Measurements from ENCODE around the gene CWF19L1. TPM values are rescaled to one million over a fixed set of nuclear protein-coding genes. Genes with fewer than 3 reads are reported as not detected.
"Not testable (repeated sequence)": the region's sequence is repeated elsewhere in the genome, so short reads cannot be mapped to it uniquely, and the experiment has no call there.

CWF19L1 gene
- 19.7 TPM for polyA plus RNA-seq (2013, experiment 1 of 2; ENCODE audit: insufficient read length)
- 19.4 TPM for polyA plus RNA-seq (2013, experiment 2 of 2; ENCODE audit: insufficient read length)

DNA sequence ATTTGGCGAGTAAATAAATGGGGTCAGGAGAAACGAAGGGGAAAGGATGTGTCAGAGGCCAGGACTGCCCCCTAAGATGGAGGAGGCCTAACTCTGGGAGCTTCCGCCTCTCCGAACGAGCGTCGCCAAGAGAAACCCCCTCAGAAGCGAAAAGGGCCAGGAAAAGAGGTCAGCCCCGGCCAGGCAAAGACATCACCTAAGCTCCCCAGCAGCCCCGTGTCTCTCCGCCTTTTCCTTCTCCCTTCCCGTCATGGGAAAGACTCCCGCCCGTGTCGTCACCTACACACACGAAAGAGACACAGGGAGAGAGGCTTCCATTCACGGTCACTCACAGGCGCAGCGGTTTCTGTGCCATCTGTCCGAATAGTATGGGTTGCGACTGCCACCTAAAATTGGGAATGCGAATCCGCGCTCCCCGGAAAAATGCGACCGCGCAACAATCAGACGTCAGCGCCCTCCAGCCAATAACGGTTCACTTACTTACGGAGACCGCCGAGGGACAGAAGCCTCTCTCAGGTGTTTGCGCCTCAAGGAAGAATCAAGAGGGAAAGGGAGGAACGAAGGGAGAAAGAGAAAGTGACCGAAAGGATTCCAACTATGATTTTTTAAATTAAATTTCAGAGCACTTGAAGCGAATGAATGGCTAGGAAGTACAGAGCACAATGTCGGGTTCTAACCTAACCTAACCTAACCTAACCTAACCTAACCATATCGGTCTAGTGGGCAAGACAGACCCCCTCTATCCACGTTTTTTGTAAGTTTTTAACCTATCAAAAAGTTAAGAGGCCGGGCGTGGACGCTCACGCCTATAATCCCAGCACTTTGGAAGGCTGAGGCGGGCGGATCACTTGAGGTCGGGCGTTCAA is at the start of gene CWF19L1:
Gene CWF19L1 (minus strand): TSS at position 400 of the 866 bp plus-strand sequence. CDS start 45 bp downstream, at position 355.
- DNase-seq = peak; percentile 88

DNA sequence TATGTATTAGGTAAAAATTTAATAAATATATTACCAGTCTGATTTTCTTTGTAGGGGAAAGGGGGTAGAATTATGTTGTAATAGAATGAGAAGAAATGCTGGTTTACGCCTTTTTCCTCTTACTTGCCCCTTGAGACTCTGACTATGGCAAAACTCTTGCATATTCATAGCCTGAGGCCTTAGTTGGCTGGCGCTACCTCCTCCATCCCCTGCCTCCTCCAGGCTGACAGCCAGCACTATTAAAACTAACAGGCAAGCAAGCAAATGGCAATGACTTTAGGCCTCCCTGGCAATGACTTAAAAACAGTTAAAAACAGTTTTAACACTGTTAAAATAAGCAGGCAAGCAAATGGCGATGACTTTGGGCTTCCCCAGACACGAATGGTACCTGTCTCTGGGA is 48.2 kb upstream of the CWF19L1 start:
- no peak for DNase-seq

DNA sequence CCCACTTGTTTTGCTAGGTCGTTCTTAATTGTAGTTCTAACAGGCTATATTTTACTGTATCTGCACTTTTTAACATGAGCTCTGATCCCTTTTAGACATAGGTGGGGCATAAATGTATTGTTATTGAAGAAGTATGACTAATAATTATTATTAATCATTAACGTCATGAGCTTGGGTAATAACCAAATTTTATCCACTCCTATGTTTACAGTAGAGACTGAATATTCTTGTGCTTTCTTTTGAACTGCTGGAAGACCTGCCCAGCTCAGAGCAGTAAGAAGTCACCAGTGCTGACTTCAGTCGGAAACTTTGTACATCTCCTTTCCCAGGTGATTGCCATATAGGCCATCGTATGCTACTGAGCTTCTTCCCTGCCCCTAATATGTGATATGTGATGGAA is 43.9 kb upstream of the CWF19L1 start:
- DNase-seq = no peak

DNA sequence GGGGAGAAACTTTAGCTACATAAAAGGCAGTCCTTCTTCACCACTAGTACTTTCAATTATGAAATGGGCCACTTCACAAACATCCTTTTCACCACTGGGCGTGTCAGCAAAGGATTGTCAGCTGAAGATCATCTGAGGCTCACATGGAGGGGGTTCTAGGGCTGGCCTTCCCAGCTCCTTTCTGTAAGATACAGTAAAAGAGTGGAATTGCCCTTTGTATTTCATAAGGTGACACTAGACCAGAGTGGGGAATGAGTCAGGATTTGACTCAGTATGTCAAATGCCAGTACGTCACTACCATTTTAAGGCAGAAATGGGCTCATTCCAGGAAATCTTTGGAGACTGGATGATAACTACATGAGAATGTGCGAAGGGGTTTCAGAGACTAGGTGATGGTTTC is 40.2 kb upstream of the CWF19L1 start:
- no peak for DNase-seq

DNA sequence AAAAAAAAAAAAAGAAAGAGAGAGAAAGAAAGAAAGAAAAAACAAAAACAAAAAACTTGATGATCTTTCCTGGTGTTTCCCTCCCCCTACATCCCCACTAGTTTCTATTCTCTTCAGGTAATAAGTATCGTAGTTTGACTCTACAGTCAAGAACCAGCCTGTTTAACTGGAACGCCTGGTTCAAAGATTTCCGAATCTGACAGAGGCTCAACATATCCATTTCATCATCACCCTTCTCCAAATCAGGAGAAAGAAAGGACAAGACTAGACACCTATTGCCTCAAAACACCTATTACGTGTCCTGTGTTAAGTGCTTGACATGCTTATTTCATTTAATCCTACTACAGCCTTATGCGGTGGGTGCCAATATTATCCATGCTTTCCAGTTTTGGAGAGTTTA is 39.4 kb upstream of the CWF19L1 start:
- DNase-seq = no peak

DNA sequence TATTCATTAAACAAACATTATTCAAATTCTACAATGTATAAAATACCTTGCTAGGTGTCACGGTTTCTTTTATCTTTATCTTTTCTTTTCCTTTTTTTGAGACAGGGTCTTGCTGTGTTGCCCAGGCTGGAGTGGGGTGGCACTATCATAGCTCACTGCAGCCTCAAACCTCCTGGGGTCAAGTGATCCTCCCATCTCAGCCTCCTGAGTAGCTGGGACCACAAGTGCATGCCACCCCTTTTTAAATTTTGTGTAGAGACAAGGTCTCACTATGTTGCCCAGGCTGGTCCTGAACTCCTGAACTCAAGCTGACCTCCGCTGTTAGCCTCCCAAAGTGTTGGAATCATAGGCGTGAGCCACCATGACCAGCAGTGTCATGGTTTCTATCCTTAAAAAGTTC is 37.0 kb upstream of the CWF19L1 start:
- no peak for DNase-seq

DNA sequence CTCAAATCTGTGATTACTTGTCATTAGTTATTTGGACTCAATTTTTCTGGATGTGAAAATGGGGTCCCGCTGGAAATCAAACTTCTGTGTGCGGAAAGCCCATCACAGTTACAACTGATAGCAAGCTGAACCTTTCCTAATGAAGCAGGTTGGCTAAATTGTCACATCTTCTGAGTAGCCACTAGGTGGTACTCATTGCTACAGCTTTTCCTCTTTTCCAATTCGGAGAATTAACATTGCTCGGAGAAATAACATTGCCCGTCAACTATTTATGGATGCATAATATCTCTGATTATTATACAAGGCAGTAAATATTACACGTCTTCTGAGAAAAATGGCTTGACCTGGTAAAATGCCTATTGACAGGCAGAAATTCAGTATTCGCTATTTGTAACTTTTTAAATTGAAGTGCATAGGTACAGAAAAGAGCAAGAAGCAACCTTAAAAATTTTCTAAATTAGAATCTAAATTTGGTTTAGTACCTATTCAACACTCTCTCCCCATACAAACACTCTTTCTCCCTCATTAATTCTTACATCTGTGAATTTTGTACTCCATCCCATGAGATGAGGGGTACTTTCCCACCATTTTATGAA is 36.4 kb upstream of the CWF19L1 start:
- DNase-seq = peak; percentile 18

DNA sequence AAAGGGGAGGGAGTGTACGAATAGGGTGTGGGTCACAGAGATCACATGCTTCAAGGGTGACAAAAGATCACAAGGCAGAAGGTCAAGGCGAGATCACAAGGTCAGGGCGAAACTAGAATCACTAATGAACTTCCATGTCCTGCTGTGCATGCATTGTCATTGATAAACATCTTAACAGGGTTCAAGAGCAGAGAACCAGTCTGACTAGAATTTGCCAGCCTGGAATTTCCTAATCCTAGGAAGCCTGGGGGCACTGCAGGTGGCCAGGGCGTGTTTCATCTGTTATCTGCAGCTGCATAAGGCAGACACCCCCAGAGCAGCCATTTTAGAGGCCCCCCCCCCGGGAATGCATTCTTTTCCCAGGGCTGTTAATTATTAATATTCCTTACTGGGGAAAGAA is 33.7 kb upstream of the CWF19L1 start:
- not testable (repeated sequence) for DNase-seq

DNA sequence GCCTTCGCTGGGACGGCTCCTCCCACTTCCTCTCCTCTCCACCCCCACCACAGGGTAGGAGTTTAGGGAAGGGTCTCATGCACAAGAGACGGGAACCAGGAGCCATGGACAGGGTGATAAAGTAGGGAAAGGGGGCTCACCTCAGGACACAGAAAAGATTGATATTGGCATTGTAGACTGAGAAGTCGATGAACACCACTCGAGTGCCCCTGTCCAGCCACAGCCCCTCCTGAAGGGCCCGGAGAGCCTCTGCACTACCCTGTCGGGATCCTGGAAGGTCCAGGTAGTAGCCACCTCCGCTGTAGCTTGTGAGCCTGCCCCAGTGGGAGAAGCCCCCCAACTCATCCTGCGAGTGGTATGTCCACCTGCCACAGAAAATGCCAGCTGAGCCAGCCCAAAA is 29.8 kb upstream of the CWF19L1 start:
- no peak for DNase-seq

DNA sequence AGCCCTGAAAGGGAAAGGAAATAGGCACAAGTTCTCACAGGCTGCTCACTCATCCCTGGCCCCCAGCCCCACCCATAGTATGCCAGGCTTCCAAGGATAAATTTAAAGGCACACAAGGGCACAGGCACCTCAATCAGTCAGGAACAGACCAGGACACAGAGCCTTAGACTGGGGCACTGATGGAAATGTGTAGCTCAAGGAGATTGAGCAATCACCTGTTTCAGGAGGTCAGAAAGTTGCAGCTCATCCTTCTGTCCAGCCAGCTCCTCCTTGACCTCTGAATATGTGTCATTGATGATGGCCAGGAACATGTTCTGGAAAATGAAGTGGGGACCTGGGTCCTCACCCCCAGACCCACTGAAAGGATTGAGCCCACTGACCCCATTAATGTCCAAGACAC is 25.6 kb upstream of the CWF19L1 start:
- DNase-seq = no peak

DNA sequence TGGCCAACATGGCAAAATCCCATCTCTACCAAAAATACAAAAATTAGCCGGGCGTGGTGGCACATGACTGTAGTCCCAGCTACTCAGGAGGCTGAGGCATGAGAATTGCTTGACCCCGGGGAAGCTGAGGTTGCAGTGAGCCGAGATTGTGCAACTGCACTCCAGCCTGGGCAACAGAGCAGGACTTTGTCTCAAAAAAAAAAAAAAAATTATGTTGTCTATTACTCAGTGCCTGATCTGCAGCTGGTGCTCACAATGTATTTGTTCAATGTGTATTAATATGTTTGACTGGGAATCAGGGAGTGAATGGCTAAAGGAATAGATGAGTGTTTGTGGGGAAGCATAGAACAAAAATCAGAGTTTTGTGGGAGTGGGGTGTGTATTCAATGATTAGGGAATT is 24.9 kb upstream of the CWF19L1 start:
- not testable (repeated sequence) for DNase-seq

DNA sequence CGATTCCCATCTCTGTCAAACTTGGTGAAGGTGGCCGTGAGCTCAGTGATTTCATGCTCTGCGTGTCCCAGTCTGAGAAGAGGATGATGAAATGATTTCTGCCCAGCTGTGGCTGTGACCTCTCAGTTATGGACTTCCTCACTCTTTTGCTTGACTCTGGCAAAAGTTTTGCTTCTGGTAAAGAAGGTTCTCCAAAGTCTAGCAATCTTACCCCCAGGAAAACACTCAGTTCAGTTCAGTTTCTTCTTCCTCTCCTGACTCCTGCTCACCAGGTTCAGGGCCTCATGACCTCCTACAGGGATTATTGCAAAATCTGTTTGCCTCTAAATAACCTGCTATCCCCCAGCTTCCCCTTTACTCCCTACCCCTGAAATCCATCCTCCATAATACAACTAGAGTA is 23.9 kb upstream of the CWF19L1 start:
- DNase-seq = no peak

DNA sequence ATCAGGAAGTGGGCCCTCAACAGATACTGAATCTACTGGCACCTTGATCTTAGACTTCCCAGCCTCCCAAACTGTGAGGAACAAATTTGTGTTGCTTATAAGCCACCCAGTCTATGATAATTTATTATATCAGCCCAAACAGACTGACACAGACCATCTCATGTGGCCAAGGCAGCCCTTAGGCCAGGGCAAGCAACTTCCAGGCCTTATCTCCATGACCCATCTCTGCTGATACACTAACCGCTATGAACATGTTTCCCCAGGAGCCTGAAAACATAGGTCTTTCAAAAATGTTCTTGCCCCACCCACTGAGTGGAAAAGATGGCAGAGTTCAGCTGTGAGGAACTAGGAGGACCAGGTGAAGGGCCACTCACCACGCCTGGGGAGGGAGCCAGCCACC is 22.2 kb upstream of the CWF19L1 start:
- no peak for DNase-seq

DNA sequence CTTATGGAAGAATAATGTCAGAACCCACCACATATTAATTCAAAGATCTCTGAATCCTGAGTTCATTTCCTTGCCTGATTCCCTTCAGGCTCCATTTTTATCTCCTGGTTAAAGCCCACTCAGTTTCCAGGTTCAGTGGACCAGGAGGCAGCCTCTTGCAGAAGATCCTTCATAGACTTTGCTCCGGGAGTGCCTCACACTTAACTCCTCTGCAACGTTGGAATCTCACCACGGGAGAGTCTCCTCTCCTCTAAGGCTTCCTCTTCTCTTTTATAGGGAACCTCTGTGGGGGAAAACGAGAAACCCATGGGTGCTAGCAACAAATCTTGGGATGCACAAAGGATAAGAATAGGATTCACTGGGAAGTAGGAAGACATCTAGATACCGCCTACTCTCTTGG is 20.8 kb upstream of the CWF19L1 start:
- DNase-seq = no peak

DNA sequence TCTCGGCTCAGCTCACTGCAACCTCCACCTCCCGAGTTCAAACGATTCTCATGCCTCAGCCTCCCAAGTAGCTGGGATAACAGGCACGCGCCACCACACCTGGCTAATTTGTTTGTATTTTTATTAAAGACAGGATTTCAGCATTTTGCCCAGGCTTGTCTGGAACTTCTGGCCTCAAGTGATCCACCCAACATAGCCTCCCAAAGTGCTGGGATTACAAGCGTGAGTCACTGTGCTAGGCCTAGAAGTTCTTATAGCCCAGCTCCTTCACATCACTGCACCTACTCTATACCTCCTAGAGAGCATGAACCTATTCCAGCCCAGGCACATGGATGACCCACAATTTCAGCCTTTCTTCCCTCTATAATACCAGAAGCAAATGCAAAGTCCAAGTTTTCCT is 20.3 kb upstream of the CWF19L1 start:
- no peak for DNase-seq

DNA sequence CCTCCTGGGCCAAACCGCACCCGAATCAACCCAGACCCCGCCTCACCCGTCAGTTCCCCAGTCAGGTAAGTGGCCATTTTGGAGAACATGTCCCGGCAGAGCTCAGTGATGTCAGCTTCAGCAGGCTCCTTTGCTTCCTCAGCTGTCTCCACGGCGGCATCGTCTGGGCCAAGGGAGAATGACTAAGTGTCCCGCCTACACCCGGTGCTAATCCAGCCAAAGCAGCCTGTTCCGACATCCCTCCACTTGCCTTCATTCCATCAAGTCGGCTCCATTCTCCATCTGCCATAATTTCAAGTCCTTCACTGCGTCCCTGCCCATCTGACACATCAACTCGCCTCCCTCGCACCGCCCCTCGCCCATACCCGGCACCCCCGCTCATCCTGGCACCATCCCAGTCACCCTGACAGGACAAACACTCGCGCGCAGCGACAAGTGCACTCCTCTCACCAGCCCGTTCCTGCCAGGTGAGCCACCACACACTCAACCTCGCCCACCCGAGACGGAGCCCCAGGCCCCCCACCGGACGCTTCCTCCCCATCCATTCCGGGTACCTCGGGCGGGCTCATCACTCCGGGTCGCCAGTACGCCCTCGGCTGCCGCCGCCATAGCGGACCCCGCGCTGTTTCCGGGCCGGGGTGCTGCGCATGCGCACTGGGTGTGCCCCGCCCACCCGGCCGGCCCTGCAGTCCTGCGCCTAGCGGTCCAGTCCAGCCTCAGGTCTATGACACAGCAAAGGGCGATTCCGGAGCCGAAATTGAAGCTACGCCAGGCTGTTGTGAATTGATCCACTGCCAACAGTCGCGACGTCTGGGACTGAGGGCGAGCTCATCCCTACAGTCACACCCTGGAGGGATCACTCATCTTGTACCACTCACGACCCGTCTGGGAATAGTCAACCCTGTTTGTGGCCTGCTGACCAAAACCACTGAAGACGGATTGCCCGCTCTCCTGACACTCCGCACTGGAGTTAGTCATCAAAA is 18.9 kb upstream of the CWF19L1 start, which contains the start of gene BLOC1S2:
Gene BLOC1S2 (minus strand): TSS at position 630 of the 983 bp plus-strand sequence. CDS start 21 bp downstream, at position 609.
- peak; percentile 86 for DNase-seq

DNA sequence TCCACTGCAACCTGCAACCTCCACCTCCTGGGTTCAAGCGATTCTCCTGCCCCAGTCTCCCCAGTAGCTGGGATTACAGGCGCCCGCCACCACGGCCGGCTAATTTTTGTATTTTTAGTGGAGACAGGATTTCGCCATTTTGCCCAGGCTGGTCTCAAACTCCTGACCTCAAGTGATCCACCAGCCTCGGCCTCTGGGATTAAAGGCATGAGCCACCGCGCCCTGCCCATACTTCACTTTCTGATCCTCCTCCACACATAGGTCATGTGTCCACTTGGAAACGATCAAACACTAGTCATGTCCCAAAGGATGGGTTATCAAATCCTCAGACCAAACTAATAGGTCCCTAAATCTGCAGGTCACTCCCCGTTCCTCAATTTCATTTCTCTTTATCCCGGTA is 17.9 kb upstream of the CWF19L1 start:
- DNase-seq = not testable (repeated sequence)

DNA sequence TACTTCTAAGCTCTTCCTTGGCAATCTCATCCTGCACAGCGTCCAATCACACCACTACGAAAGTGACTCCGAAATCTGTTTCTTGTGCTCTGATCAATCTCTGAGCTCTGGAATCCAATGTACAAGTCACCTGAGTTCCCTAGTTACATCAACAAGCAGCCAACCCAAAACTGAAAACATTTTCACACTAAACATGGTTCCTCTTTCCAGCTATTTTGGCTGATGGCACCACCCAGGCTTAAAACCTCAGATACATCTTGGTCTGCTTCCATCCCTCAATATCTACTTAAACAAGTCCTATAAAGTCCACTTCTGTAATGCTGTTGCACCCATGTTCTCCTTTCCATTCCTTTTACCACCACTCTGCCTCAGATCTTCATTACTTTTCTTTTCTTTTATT is 15.5 kb upstream of the CWF19L1 start:
- no peak for DNase-seq

DNA sequence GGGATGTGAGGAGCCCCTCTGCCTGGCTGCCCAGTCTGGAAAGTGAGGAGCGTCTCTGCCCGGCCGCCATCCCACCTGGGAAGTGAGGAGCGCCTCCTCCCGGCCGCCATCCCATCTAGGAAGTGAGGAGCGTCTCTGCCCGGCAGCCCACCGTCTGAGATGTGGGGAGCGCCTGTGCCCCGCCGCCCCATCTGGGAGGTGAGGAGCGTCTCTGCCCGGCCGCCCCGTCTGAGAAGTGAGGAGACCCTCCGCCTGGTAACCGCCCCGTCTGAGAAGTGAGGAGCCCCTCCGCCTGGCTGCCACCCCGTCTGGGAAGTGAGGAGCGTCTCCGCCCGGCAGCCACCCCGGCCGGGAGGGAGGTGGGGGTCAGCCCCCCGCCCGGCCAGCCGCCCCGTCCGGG is 9.5 kb upstream of the CWF19L1 start:
- not testable (repeated sequence) for DNase-seq

DNA sequence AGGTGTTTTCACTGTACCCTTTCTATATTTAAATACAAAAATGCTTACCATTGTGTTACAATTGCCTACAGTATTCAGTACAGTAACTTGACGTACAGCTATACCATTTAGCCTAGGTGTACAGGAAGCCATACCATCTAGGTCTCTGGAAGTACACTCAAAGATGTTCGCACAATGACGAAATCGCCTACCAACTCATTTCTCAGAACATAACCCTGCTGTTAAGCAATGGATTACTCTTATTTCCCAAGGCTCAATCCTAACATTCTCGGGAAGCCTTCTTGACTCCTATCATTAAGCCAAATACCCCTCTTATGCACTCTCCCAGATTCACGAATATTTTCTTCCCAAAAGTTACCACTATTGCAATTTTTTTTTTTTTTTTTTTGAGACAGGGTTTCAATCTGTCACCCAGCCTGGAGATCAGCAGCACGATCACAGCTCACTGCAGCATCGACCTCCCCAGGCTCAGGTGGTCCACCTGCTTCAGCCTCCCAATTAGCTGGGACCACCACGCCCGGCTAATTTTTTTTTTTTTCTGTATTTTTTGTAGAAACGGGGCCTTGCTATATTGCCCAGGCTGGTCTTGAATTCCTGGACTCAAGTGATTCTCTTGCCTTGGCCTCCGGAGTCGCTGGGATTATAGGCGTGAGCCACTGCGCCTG is 1.5 kb downstream of the CWF19L1 start:
- no peak for DNase-seq

DNA sequence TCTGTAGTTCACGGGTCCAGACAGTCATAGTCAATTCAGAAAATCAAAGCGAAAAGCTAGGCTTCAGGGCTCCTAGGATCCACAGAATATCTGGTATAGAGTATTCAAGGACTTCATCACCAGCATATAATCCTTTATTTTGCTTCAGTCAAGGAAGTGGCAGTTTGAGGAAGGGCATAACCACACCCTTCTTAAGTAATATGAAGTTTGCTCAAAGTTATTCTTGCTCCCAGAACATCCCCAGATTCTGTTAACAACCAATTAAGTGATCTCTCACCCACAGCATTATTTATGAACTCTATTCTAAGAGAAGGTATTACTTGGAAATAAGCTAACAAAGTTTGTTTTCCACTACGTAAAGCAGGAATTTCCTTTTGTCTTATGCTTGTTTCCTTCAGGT is 13.2 kb downstream of the CWF19L1 start:
- no peak for DNase-seq

DNA sequence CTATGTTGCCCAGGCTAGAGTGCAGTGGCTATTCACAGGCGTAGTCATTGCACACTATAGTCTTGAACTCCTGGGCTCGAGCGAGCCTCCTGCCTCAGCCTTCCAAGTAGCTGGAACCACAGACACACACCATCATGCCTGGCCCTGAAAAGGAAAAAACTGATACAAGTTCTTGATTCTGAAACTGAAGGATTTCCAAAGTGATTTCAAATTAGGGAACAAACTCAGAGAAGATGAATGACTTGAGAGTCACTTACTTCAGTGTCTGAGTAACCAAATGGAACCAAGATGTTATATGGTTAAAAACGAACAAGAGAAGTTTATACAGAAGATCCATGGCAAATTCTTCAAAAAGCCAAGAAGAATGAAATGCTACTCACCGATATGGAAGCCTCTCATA is 14.4 kb downstream of the CWF19L1 start:
- no peak for DNase-seq

Measured in fibroblast of skin of scalp (primary cell).